Ovary (tissue), 3 donors: ENCODE measurements around the gene POU6F2.

Source experiments
- CTCF ChIP-seq, 3 donors: fragments of 450-650 bp in 2 of 3; fragments of 200-600 bp in 1 of 3; IDR thresholded peaks; one replicate each; pipeline versions ENCODE4 v1.5.1 to v1.8.0; 2016 to 2022; ENCODE audit warnings: antibody characterized with exemption in 3 of 3, mild to moderate bottlenecking in 1 of 3
- POLR2A ChIP-seq: fragments of 450-650 bp; IDR thresholded peaks from one replicate; pipeline ENCODE4 v1.6.1; 2017; ENCODE audit warnings: antibody characterized with exemption, mild to moderate bottlenecking, moderate library complexity
- donor health status: DM: no; HTN: no; CAD: no.

- TF ChIP-seq POLR2A (no peak), CTCF (IDR thresholded peaks at IDR 0.05) (no peak)
Measured at GRCh38 chr7:39516498-39516897, 538.8 kb downstream of the POU6F2 start.
